Mucosa of descending colon (tissue), 3 donors: Measurements from ENCODE around the gene EPB41L2. TPM values are rescaled to one million over a fixed set of nuclear protein-coding genes. Genes with fewer than 3 reads are reported as not detected.
"Not testable (repeated sequence)": the region's sequence is repeated elsewhere in the genome, so short reads cannot be mapped to it uniquely, and the experiment has no call there.

Experiments used
- ATAC-seq: fragments of 200-7000 bp; cut with Tn5 transposase; one replicate; pipeline ENCODE4 v1.9.1; 2020; ENCODE audit warnings: mild to moderate bottlenecking, moderate library complexity
- DNase-seq, 3 donors: peaks; one replicate each; pipeline ENCODE4 v3.0.0-alpha.2; 2020
- H3K36me3 ChIP-seq: fragments of 200-600 bp; one replicate; pipeline ENCODE4 v1.8.0; 2021; ENCODE audit warnings: low read depth, mild to moderate bottlenecking
- H3K4me1 ChIP-seq: fragments of 200-600 bp; one replicate; pipeline ENCODE4 v1.8.0; 2021; ENCODE audit warnings: low read depth, mild to moderate bottlenecking
- H3K4me3 ChIP-seq: fragments of 200-600 bp; one replicate; pipeline ENCODE4 v1.8.0; 2021; ENCODE audit warnings: mild to moderate bottlenecking
- H3K9me3 ChIP-seq: fragments of 200-600 bp; one replicate; pipeline ENCODE4 v1.8.0; 2021; ENCODE audit warnings: mild to moderate bottlenecking
- CTCF ChIP-seq: fragments of 200-600 bp; IDR thresholded peaks from one replicate; pipeline ENCODE4 v1.8.0; 2022; ENCODE audit warnings: antibody characterized with exemption, mild to moderate bottlenecking
- intact Hi-C, 2 donors: fragments of 100-400 bp; cut with DNase I in 1 of 2; cut with micrococcal nuclease in 1 of 2; formaldehyde crosslinking; loops; one replicate each; pipeline versions ENCODE4 v1.11.0 to v1.11.1; 2022; cut with DNase I, micrococcal nuclease
- total RNA-seq, 3 donors: library from RNA; stranded (reverse); fragmentation: NEBNext Ultra II Directional in 2 of 3; extraction: Animal tissue kit (Norgen Biotek cat#: 25700) in 2 of 3; gene quantifications; one replicate each; pipeline versions ENCODE4 v1.2.1 to v1.2.4, GENCODE V29; 2021 to 2023
- donor health status: DM: no; HTN: no; CAD: no; lungs with moderate emphysema.
- donor health status: DM: no; HTN: no; CAD: no.
- donor health status: DM: no; HTN: yes; CAD: no.

The EPB41L2 gene
- total RNA-seq, 3 donors from 2014 or later = 80.1 to 148 (median 93.0) TPM

GRCh38 chr6:130815200-130816071 is 247.6 kb downstream of the EPB41L2 start:
- TF ChIP-seq CTCF = no peak
- no peak for DNase-seq
- Histone ChIP-seq H3K9me3 (no peaks in the 10 kb centered on the region), H3K4me1 (no peaks in the 10 kb centered on the region), H3K4me3 (no peak overlapping the region), H3K36me3 (no peaks in the 10 kb centered on the region)
- intact Hi-C loops = no loop called here
- no peak for ATAC-seq

GRCh38 chr6:130814506-130814905 is 248.5 kb downstream of the EPB41L2 start:
- no peak for DNase-seq
- intact Hi-C loops = no loop called here

GRCh38 chr6:130811932-130812331 is 251.1 kb downstream of the EPB41L2 start:
- intact Hi-C loops = no loop called here
- ATAC-seq = no peak
- DNase-seq = no peak
- TF ChIP-seq CTCF = no peak
- no peaks in the 10 kb centered on the region for H3K4me1 ChIP-seq
- H3K9me3 ChIP-seq = no peaks in the 10 kb centered on the region
- no peaks in the 10 kb centered on the region for H3K36me3 ChIP-seq
- H3K4me3 ChIP-seq = no peak overlapping the region

More at GRCh38 chr6:130814506-130814905, 248.5 kb downstream of the EPB41L2 start:
- no peaks in the 10 kb centered on the region for H3K9me3 ChIP-seq
- no peaks in the 10 kb centered on the region for H3K36me3 ChIP-seq
- no peak overlapping the region for H3K4me3 ChIP-seq
- ATAC-seq = no peak
- no peaks in the 10 kb centered on the region for H3K4me1 ChIP-seq
- no peak for TF ChIP-seq CTCF

- H3K4me3 ChIP-seq = no peak overlapping the region
- ATAC-seq (no peak), DNase-seq (no peak)
- no peak for TF ChIP-seq CTCF
- intact Hi-C loops = no loop called here
- H3K9me3 ChIP-seq = no peaks in the 10 kb centered on the region
- no peaks in the 10 kb centered on the region for H3K36me3 ChIP-seq
- H3K4me1 ChIP-seq = no peaks in the 10 kb centered on the region
Observed at GRCh38 chr6:130810307-130811030, 252.6 kb downstream of the EPB41L2 start.

- ATAC-seq, intact Hi-C loops, H3K4me1 ChIP-seq, H3K9me3 ChIP-seq, H3K36me3 ChIP-seq, DNase-seq, H3K4me3 ChIP-seq: not testable (repeated sequence)
Observed at GRCh38 chr6:130801368-130801767, 261.7 kb downstream of the EPB41L2 start.

- intact Hi-C loops = no loop called here
- Histone ChIP-seq H3K36me3 (no peaks in the 10 kb centered on the region), H3K9me3 (peaks cover 5% of the 10 kb centered on the region), H3K4me3 (no peak overlapping the region), H3K4me1 (no peaks in the 10 kb centered on the region)
- TF ChIP-seq CTCF = no peak
- no peak for DNase-seq
- ATAC-seq = no peak
Observed at GRCh38 chr6:130797061-130797460, 266.0 kb downstream of the EPB41L2 start.
